Measurements from ENCODE around the gene TTC23. TPM values are rescaled to one million over a fixed set of nuclear protein-coding genes. Genes with fewer than 3 reads are reported as not detected.

TTC23 gene
- total and polyA plus RNA-seq, 7 donors: 5.5 to 33.0 (median 19.9) TPM

DNA sequence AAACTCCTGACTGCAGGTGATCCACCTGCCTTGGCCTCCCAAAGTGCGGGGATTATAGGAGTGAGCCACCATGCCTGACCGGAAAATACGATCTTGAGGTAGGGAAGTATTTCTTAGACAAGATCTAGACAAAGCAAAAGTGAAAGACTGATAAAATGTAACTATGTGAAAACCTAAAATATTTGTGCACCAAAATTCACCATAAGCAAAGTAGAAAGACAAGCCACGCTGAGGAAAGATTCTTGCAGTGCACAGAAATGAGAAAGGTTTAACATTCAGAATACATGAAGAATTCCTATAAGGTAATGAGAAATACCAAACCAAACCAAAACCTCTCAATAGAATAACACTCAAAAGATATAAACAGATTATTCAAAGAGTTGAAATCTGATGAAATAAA, 108.8 kb downstream of the TTC23 start:
- H3K27ac ChIP-seq: peak overlapping the region; percentile 90 to 100 (median 96)

DNA sequence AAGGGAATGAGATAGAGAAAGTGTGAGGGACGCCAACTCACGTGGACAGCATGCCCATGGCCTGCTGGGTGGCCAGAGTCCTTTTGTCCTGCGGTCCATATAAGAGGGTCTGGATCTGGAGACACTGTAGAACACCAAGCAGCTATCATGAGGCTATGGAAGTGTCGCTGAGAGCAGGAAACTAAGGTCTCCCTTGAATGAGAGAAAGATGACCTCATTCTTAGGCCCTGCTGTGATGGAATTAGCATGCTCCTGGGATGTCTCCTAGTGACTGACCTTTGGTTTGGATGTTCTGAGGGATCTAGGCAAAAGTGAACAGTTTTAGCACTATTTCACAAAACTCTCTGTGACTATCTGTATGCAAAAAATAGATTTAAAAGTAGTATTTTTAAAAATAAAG, 110.1 kb downstream of the TTC23 start:
- no peak for DNase-seq
- Histone ChIP-seq H3K4me1 (peaks cover 0 to 69% (median 56%) of the 10 kb centered on the region in 4 donors), H3K36me3 (peaks cover 13 to 38% (median 23%) of the 10 kb centered on the region in 4 donors), H3K27ac (peak overlapping the region; percentile 90 to 100 (median 96)), H3K27me3 (no peaks in the 10 kb centered on the region), H3K4me3 (no peak overlapping the region), H3K9me3 (no peaks in the 10 kb centered on the region)
- TF ChIP-seq POLR2AphosphoS5 (IDR thresholded peaks at IDR 0.05) (peak in 3 of 4 donors; percentile 36 to 79 (median 71)), EP300 (IDR thresholded peaks at IDR 0.05) (no peak), POLR2A (IDR thresholded peaks at IDR 0.05) (no peak)
- TF ChIP-seq, protein P1, sequence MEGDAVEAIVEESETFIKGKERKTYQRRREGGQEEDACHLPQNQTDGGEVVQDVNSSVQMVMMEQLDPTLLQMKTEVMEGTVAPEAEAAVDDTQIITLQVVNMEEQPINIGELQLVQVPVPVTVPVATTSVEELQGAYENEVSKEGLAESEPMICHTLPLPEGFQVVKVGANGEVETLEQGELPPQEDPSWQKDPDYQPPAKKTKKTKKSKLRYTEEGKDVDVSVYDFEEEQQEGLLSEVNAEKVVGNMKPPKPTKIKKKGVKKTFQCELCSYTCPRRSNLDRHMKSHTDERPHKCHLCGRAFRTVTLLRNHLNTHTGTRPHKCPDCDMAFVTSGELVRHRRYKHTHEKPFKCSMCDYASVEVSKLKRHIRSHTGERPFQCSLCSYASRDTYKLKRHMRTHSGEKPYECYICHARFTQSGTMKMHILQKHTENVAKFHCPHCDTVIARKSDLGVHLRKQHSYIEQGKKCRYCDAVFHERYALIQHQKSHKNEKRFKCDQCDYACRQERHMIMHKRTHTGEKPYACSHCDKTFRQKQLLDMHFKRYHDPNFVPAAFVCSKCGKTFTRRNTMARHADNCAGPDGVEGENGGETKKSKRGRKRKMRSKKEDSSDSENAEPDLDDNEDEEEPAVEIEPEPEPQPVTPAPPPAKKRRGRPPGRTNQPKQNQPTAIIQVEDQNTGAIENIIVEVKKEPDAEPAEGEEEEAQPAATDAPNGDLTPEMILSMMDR (IDR thresholded peaks at IDR 0.05): no peak
- 93 to 94% methylated on average over 4 of the region's 4 CpGs for WGBS, 2 donors
- intact Hi-C loops (cut with DNase I): no loop called here

More for the DNA sequence above, 108.8 kb downstream of the TTC23 start:
- Histone ChIP-seq H3K4me1 (peaks cover 0 to 69% (median 56%) of the 10 kb centered on the region in 4 donors), H3K9me3 (no peaks in the 10 kb centered on the region), H3K36me3 (peaks cover 9 to 25% (median 20%) of the 10 kb centered on the region in 4 donors), H3K27me3 (no peaks in the 10 kb centered on the region), H3K4me3 (no peak overlapping the region)
- no peak for DNase-seq
- TF ChIP-seq POLR2AphosphoS5 (IDR thresholded peaks at IDR 0.05): peak in 2 of 4 donors; percentile 55 to 58
- TF ChIP-seq, protein P1 (IDR thresholded peaks at IDR 0.05): no peak
- intact Hi-C loops (cut with DNase I): loop anchor here (5.0 kb wide), 1 partner anchor 33 kb away; the partner anchor contains the start of gene SYNM
- WGBS, 2 donors: 97 to 98% methylated on average over 4 of the region's 4 CpGs

DNA sequence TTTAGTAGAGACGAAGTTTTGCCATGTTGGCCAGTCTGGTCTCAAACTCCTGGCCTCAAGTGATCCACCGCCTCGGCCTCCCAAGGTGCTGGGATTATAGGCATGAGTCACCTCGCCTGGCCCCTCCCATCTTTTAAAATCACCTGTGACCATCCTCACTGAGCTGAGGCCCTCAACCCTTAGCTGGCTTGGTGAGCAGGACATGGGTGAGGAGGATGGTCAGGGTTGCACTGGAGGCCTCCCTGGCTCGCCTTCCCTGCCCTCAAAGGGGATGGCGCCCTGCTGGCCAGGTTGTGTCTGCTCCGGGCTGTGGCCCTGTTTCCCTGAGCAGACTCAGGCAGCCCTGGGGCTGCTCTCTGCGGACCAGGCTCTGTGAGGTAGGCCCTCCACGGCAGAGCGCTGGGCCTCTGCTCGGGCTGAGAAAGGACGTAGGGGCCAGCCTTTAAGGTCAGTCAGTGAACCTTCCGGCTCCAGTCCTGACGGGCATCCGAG, 110.8 kb downstream of the TTC23 start:
- peak overlapping the region; percentile 90 to 100 (median 96) for H3K27ac ChIP-seq
- no peak for DNase-seq

DNA sequence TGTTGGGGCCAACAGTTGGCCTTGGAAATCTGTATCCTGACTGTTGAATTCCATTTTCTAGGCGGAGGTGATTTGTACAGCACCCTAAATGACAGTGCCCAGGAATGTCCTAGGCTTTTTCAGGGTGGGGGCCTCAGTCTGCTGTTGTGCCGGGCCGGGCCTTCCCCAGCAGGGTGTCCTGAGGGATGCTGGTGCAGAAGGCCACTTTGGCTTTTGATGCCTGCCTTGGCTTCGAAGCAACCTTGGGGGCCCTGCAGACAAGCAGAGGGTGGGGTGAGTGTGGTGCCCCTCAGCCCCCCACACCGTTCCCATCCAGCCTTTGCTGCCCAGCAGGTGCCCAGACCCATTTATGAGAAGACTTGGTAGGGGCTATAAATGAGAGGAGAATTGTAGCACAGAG, 111.5 kb downstream of the TTC23 start:
- TF ChIP-seq POLR2AphosphoS5 (IDR thresholded peaks at IDR 0.05): peak in 2 of 4 donors; percentile 4 to 18
- TF ChIP-seq, protein P1 (IDR thresholded peaks at IDR 0.05): no peak

More for the DNA sequence above, 110.8 kb downstream of the TTC23 start:
- intact Hi-C loops (cut with DNase I): no loop called here
- H3K4me1 ChIP-seq: peaks cover 0 to 69% (median 56%) of the 10 kb centered on the region in 4 donors
- no peak overlapping the region for H3K4me3 ChIP-seq
- H3K9me3 ChIP-seq: no peaks in the 10 kb centered on the region
- no peaks in the 10 kb centered on the region for H3K27me3 ChIP-seq
- TF ChIP-seq POLR2A (IDR thresholded peaks at IDR 0.05): no peak
- TF ChIP-seq EP300 (IDR thresholded peaks at IDR 0.05): no peak
- TF ChIP-seq, protein P1 (IDR thresholded peaks at IDR 0.05): no peak
- TF ChIP-seq POLR2AphosphoS5 (IDR thresholded peaks at IDR 0.05): peak in 3 of 4 donors; percentile 23 to 76 (median 70)
- peaks cover 16 to 44% (median 23%) of the 10 kb centered on the region in 4 donors for H3K36me3 ChIP-seq
- WGBS, 2 donors: 90 to 96% methylated on average over 15 of the region's 15 CpGs

More for the DNA sequence above, 111.5 kb downstream of the TTC23 start:
- DNase-seq: peak; percentile 53
- intact Hi-C loops (cut with DNase I): no loop called here
- H3K4me3 ChIP-seq: no peak overlapping the region
- peak overlapping the region; percentile 90 to 100 (median 96) for H3K27ac ChIP-seq
- peaks cover 16 to 50% (median 23%) of the 10 kb centered on the region in 4 donors for H3K36me3 ChIP-seq
- peaks cover 0 to 69% (median 56%) of the 10 kb centered on the region in 4 donors for H3K4me1 ChIP-seq
- no peaks in the 10 kb centered on the region for H3K27me3 ChIP-seq
- WGBS, 2 donors: 85 to 96% methylated on average over 5 of the region's 5 CpGs
- H3K9me3 ChIP-seq: no peaks in the 10 kb centered on the region
